ENCODE data around the gene ATG7.

ATG7 gene

DNA sequence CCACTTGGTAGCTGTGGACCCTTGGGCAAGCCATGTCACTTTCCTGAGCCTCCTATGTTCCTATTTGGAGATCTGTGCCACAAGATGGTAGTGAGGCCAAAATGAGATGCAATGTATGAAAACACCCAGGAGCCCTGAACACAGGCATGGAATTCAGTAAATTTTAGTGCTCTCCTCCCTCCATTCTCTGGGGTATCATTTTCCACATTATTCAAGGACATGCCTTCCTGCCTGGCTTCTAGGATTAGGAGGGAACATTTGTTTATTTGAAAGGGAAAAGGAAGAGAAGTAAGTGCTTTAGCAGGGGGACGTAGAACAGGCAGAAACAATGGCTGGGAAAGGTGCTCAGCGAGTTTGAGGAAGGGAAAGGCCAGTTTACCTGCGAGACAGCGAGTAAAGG is 98.8 kb downstream of the ATG7 start:
- DNase-seq (no peak), ATAC-seq (ENCODE audit: insufficient read depth, low read depth) (no peak)
- TF ChIP-seq, protein P1, sequence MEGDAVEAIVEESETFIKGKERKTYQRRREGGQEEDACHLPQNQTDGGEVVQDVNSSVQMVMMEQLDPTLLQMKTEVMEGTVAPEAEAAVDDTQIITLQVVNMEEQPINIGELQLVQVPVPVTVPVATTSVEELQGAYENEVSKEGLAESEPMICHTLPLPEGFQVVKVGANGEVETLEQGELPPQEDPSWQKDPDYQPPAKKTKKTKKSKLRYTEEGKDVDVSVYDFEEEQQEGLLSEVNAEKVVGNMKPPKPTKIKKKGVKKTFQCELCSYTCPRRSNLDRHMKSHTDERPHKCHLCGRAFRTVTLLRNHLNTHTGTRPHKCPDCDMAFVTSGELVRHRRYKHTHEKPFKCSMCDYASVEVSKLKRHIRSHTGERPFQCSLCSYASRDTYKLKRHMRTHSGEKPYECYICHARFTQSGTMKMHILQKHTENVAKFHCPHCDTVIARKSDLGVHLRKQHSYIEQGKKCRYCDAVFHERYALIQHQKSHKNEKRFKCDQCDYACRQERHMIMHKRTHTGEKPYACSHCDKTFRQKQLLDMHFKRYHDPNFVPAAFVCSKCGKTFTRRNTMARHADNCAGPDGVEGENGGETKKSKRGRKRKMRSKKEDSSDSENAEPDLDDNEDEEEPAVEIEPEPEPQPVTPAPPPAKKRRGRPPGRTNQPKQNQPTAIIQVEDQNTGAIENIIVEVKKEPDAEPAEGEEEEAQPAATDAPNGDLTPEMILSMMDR (IDR thresholded peaks at IDR 0.05; ENCODE audit: borderline replicate concordance, extremely low read depth, low read length, poor library complexity, severe bottlenecking), result no peak
- no peak for TF ChIP-seq EZH2 (IDR thresholded peaks at IDR 0.05; ENCODE audit: borderline replicate concordance, low read depth, low read length, severe bottlenecking)
- H2AFZ ChIP-seq (ENCODE audit: low read depth, low read length), result no peak overlapping the region
- H3K36me3 ChIP-seq (ENCODE audit: insufficient read depth, low read length), result no peaks in the 10 kb centered on the region; the same call in 1 of the 2 replicates
- H3K4me3 ChIP-seq (ENCODE audit: low read depth in 1 of 2, low read length in 2 of 2), result no peak overlapping the region
- no peaks in the 10 kb centered on the region for H4K20me1 ChIP-seq (ENCODE audit: insufficient read depth, low read length)
- no peak overlapping the region for H3K9ac ChIP-seq (ENCODE audit: low read depth, low read length)
- no peaks in the 10 kb centered on the region for H3K27me3 ChIP-seq (ENCODE audit: insufficient read depth, low read length, poor library complexity)
- H3K4me2 ChIP-seq (ENCODE audit: insufficient read depth, low read length), result no peak overlapping the region
- no peak overlapping the region for H3K27ac ChIP-seq (ENCODE audit: low read length)
- H3K4me1 ChIP-seq (ENCODE audit: insufficient read depth, low read length), result no peaks in the 10 kb centered on the region
- H3K9me3 ChIP-seq (ENCODE audit: insufficient read depth, low read length, severe bottlenecking), result no peaks in the 10 kb centered on the region
- no peaks in the 10 kb centered on the region for H3K79me2 ChIP-seq (ENCODE audit: insufficient read depth, low read length)

DNA sequence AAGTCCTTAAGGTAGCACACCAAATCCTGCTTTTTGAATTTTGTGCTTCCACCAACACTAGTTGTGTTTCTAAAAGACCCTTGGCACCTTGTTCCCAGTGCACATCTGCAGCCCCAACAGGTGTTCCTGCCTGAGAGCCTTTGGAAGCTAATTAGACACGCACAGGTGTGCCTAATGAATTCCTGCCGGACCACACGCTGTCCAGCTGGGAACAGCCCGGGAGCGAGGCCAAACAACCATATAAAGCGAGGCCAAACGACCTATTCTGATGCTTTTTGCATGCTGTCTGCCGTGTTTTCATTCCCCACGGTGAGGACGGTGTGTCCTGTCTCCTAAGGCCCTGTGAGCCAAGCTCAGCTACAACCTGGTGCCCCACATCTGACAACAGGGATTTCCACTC is 99.5 kb downstream of the ATG7 start:
- no peak for DNase-seq
- H2AFZ ChIP-seq (ENCODE audit: low read depth, low read length), result no peak overlapping the region
- no peaks in the 10 kb centered on the region; the same call in 1 of the 2 replicates for H3K36me3 ChIP-seq (ENCODE audit: insufficient read depth, low read length)
- no peak overlapping the region for H3K4me3 ChIP-seq (ENCODE audit: low read depth in 1 of 2, low read length in 2 of 2)
- no peaks in the 10 kb centered on the region for H4K20me1 ChIP-seq (ENCODE audit: insufficient read depth, low read length)
- no peak overlapping the region for H3K9ac ChIP-seq (ENCODE audit: low read depth, low read length)
- no peak overlapping the region for H3K4me2 ChIP-seq (ENCODE audit: insufficient read depth, low read length)
- TF ChIP-seq, protein P1 (IDR thresholded peaks at IDR 0.05; ENCODE audit: borderline replicate concordance, extremely low read depth, low read length, poor library complexity, severe bottlenecking), result no peak
- TF ChIP-seq EZH2 (IDR thresholded peaks at IDR 0.05; ENCODE audit: borderline replicate concordance, low read depth, low read length, severe bottlenecking), result no peak
- H3K27me3 ChIP-seq (ENCODE audit: insufficient read depth, low read length, poor library complexity), result no peaks in the 10 kb centered on the region
- no peaks in the 10 kb centered on the region for H3K4me1 ChIP-seq (ENCODE audit: insufficient read depth, low read length)
- H3K79me2 ChIP-seq (ENCODE audit: insufficient read depth, low read length), result no peaks in the 10 kb centered on the region
- no peaks in the 10 kb centered on the region for H3K9me3 ChIP-seq (ENCODE audit: insufficient read depth, low read length, severe bottlenecking)
- H3K27ac ChIP-seq (ENCODE audit: low read length), result no peak overlapping the region
- no peak for ATAC-seq (ENCODE audit: insufficient read depth, low read depth)

DNA sequence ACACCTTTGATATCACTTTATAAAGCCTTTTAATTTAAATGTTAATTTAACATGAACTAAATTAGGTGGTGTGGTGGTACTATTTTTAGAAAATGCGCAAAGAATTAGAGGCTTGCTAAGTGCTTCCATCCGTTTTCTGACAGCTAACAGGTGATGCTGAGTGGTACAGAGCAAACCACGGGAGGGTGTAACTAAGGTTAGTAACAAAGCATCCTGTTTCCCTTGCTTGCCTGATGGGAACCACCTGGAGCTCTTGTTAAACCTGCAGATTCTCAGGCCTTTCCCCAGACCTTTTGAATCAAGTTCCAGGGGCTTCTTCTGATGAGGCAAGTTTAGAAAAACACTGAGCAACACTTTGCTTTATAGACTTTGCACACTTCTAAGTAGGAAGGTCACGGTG is 101.0 kb downstream of the ATG7 start:
- no peaks in the 10 kb centered on the region for H3K9me3 ChIP-seq (ENCODE audit: insufficient read depth, low read length, severe bottlenecking)
- no peak for TF ChIP-seq EZH2 (IDR thresholded peaks at IDR 0.05; ENCODE audit: borderline replicate concordance, low read depth, low read length, severe bottlenecking)
- TF ChIP-seq, protein P1 (IDR thresholded peaks at IDR 0.05; ENCODE audit: borderline replicate concordance, extremely low read depth, low read length, poor library complexity, severe bottlenecking), result no peak
- no peak for ATAC-seq (ENCODE audit: insufficient read depth, low read depth)
- DNase-seq, result no peak
- no peaks in the 10 kb centered on the region for H3K4me1 ChIP-seq (ENCODE audit: insufficient read depth, low read length)
- H3K36me3 ChIP-seq (ENCODE audit: insufficient read depth, low read length), result no peaks in the 10 kb centered on the region; the same call in 1 of the 2 replicates
- no peak overlapping the region for H3K27ac ChIP-seq (ENCODE audit: low read length)
- no peak overlapping the region for H3K9ac ChIP-seq (ENCODE audit: low read depth, low read length)
- no peaks in the 10 kb centered on the region for H4K20me1 ChIP-seq (ENCODE audit: insufficient read depth, low read length)
- H3K27me3 ChIP-seq (ENCODE audit: insufficient read depth, low read length, poor library complexity), result no peaks in the 10 kb centered on the region
- H3K4me2 ChIP-seq (ENCODE audit: insufficient read depth, low read length), result no peak overlapping the region
- H3K4me3 ChIP-seq (ENCODE audit: low read depth in 1 of 2, low read length in 2 of 2), result no peak overlapping the region
- no peak overlapping the region for H2AFZ ChIP-seq (ENCODE audit: low read depth, low read length)
- H3K79me2 ChIP-seq (ENCODE audit: insufficient read depth, low read length), result no peaks in the 10 kb centered on the region

DNA sequence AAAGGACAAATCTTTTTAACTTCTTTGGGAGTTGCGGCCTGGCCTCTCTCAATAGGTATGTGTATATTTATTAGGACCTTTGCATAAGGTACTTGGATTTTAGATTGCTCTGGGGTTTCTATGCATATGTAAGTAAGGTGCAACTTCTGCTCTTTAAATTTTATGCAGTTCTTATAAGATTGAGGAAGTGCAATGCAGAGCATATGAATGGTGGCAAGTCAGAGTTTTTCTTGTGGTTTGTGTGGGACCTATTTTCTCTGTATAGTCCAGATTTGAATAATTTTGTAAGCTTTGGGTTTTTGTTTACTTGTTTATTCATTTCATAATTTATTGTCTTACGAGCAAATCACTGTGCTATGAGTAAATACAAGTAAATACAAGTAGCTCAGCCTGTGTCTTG is 101.5 kb downstream of the ATG7 start:
- Histone ChIP-seq H3K9ac (ENCODE audit: low read depth, low read length) (no peak overlapping the region), H3K79me2 (ENCODE audit: insufficient read depth, low read length) (no peaks in the 10 kb centered on the region), H3K4me2 (ENCODE audit: insufficient read depth, low read length) (no peak overlapping the region), H3K4me1 (ENCODE audit: insufficient read depth, low read length) (no peaks in the 10 kb centered on the region), H3K36me3 (ENCODE audit: insufficient read depth, low read length) (no peaks in the 10 kb centered on the region; the same call in 1 of the 2 replicates), H3K9me3 (ENCODE audit: insufficient read depth, low read length, severe bottlenecking) (no peaks in the 10 kb centered on the region), H4K20me1 (ENCODE audit: insufficient read depth, low read length) (no peaks in the 10 kb centered on the region), H2AFZ (ENCODE audit: low read depth, low read length) (no peak overlapping the region), H3K27ac (ENCODE audit: low read length) (no peak overlapping the region), H3K27me3 (ENCODE audit: insufficient read depth, low read length, poor library complexity) (no peaks in the 10 kb centered on the region), H3K4me3 (ENCODE audit: low read depth in 1 of 2, low read length in 2 of 2) (no peak overlapping the region)
- ATAC-seq (ENCODE audit: insufficient read depth, low read depth) (no peak), DNase-seq (no peak)
- TF ChIP-seq, protein P1 (IDR thresholded peaks at IDR 0.05; ENCODE audit: borderline replicate concordance, extremely low read depth, low read length, poor library complexity, severe bottlenecking), result no peak
- TF ChIP-seq EZH2 (IDR thresholded peaks at IDR 0.05; ENCODE audit: borderline replicate concordance, low read depth, low read length, severe bottlenecking), result no peak
